Progenitor cell of endocrine pancreas (in vitro differentiated cells): Measurements from ENCODE around the gene PLCZ1. TPM values are rescaled to one million over a fixed set of nuclear protein-coding genes. Genes with fewer than 3 reads are reported as not detected.

ENCODE experiments used
- DNase-seq: peaks from one replicate; pipeline ENCODE4 v3.0.0; 2021; ENCODE audit warnings: low spot score; ENCODE audit not compliant: unreplicated experiment
- H3K27ac Mint-ChIP-seq: 2 replicates; pipeline ENCODE4 v1.8.0; 2021; ENCODE audit warnings: mild to moderate bottlenecking, moderate library complexity, mixed read lengths
- H3K27me3 Mint-ChIP-seq: 2 replicates; pipeline ENCODE4 v1.8.0; 2021; ENCODE audit warnings: mixed read lengths
- H3K36me3 Mint-ChIP-seq: 2 replicates; pipeline ENCODE4 v1.8.0; 2022; ENCODE audit warnings: mixed read lengths; ENCODE audit not compliant: insufficient read depth
- H3K4me1 Mint-ChIP-seq: 2 replicates; pipeline ENCODE4 v1.8.0; 2021; ENCODE audit warnings: low read depth, mixed read lengths
- H3K4me3 Mint-ChIP-seq: 2 replicates; pipeline ENCODE4 v1.8.0; 2021; ENCODE audit warnings: low read depth, mild to moderate bottlenecking, moderate library complexity, mixed read lengths
- H3K9me3 Mint-ChIP-seq: 2 replicates; pipeline ENCODE4 v1.8.0; 2021; ENCODE audit warnings: low read depth, mixed read lengths
- CTCF ChIP-seq: fragments of 200-600 bp; sonication (generic); IDR thresholded peaks from one replicate; pipeline ENCODE4 v1.5.0; 2021; ENCODE audit warnings: antibody characterized with exemption, mild to moderate bottlenecking; ENCODE audit not compliant: unreplicated experiment
- total RNA-seq: library from RNA; stranded (reverse); gene quantifications from 2 replicates; pipeline ENCODE4 v1.2.1, GENCODE V29; 2021

PLCZ1 gene
- total RNA-seq, 1 donor from 2014 or later = not detected

DNA sequence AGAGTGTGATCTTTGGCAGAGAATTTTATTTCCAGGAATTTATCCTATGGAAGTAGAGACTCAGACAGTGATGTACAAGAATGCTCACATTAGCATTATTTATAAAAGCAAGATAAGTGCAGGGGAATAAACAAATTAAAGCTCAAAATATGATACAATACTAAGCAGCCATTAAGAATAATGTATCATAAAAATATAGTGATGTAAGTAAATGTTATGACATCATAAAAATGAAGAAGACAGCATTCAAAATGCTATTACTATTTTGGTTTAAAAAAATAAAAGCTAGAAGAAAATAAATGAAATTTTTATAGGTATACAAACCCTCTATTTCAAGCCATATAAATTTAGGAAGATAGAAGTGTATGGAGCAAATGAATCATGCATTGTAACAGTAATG, 17.1 kb downstream of the PLCZ1 start:
- DNase-seq = no peak
- Mint-ChIP-seq H3K27ac (no peak overlapping the region), H3K4me1 (peaks cover 2% of the 10 kb centered on the region), H3K36me3 (no peaks in the 10 kb centered on the region), H3K9me3 (peaks cover 12% of the 10 kb centered on the region), H3K4me3 (no peak overlapping the region), H3K27me3 (no peaks in the 10 kb centered on the region)
- no peak for TF ChIP-seq CTCF

DNA sequence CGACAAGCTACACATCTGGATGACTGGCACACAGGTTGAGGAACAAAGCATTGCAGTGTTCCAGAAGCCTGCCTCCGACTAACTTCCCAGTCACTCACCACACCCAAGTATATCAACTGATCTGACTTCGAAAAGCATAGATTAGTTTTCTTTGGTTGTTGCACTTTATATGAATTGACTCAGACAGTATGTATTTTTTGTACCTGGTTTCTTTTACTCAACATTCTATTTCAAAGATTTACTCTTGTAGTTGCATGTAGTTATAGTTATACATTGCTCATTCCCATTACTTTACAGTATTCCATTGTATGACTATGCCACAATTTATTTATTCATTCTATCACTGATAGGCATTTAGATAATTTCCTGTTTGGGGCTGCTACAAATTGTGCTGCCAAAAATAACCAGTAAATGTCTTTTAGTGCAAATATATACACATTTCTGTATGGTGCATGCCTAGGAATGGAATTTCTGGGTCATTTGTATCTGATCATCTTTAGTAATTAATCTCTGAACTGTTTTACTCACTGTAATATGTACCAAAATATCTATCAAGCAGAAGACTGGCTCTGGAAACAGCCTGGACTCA, 17.8 kb downstream of the PLCZ1 start:
- no peak for DNase-seq
- TF ChIP-seq CTCF = no peak
- peaks cover 2% of the 10 kb centered on the region for H3K4me1 Mint-ChIP-seq
- no peaks in the 10 kb centered on the region for H3K36me3 Mint-ChIP-seq
- peaks cover 12% of the 10 kb centered on the region for H3K9me3 Mint-ChIP-seq
- no peak overlapping the region for H3K4me3 Mint-ChIP-seq
- no peaks in the 10 kb centered on the region for H3K27me3 Mint-ChIP-seq
- H3K27ac Mint-ChIP-seq = no peak overlapping the region

DNA sequence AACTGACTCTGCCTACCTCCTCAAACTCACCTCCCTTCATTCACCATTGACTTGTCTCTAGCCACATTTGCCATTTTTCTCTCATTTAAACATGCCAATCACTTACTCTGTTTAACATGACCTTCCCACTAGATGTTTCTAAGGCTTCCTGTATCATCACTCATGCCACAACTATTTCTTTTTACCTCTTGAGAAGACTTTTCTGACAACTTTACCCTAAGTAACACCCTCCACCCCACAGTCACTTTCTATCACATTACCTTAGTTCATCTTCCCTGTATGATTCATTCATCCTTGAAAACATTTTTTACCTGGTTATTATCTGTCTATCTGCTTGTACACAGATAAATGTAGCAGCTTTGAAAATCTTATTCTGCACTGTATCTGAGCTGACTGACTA, 19.4 kb downstream of the PLCZ1 start:
- Mint-ChIP-seq H3K27me3 (no peaks in the 10 kb centered on the region), H3K9me3 (peaks cover 6% of the 10 kb centered on the region), H3K27ac (no peak overlapping the region), H3K4me1 (no peaks in the 10 kb centered on the region), H3K36me3 (no peaks in the 10 kb centered on the region), H3K4me3 (no peak overlapping the region)
- no peak for DNase-seq
- TF ChIP-seq CTCF = no peak

DNA sequence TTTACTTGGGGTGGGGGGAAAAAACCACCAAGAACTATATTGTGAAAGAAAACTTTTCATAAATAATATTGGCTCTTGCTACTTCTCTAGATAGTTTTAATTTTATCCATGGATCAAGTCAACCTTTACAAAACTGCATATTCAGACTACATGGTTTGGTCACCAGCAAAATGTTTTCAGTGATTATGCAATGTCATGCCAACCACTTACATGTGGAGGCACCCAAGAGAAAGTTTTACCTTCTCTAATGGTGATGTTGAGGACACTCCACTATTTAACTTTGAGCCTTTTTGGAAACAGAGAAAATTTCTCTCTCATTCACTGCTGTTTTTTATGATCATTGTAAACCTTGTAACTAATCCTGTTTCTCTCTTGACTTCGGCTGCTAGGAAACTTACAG, 21.6 kb downstream of the PLCZ1 start:
- peaks cover 6% of the 10 kb centered on the region for H3K9me3 Mint-ChIP-seq
- no peak overlapping the region for H3K4me3 Mint-ChIP-seq

GRCh38 chr12:18706798-18707197, 31.0 kb downstream of the PLCZ1 start:
- Mint-ChIP-seq H3K27me3 (no peaks in the 10 kb centered on the region), H3K9me3 (peaks cover 30% of the 10 kb centered on the region), H3K27ac (no peak overlapping the region), H3K4me3 (no peak overlapping the region), H3K4me1 (peaks cover 12% of the 10 kb centered on the region), H3K36me3 (peaks cover 9% of the 10 kb centered on the region)
- no peak for TF ChIP-seq CTCF
- no peak for DNase-seq

More for the DNA sequence above, 21.6 kb downstream of the PLCZ1 start:
- TF ChIP-seq CTCF = no peak
- no peak for DNase-seq
- no peak overlapping the region for H3K27ac Mint-ChIP-seq
- H3K4me1 Mint-ChIP-seq = no peaks in the 10 kb centered on the region
- H3K36me3 Mint-ChIP-seq = no peaks in the 10 kb centered on the region
- no peaks in the 10 kb centered on the region for H3K27me3 Mint-ChIP-seq
